RKO (cell line): ENCODE measurements around the gene CTXND2.
"Not testable (repeated sequence)": the region's sequence is repeated elsewhere in the genome, so short reads cannot be mapped to it uniquely, and the experiment has no call there.

Experiments
- DNase-seq: peaks from one replicate; pipeline ENCODE4 v3.0.0-alpha.2; 2016; ENCODE audit warnings: low spot score

The CTXND2 gene

GRCh38 chr1:150890033-150890416 lies 3.1 kb downstream of the CTXND2 start:
- DNase-seq = no peak

DNA sequence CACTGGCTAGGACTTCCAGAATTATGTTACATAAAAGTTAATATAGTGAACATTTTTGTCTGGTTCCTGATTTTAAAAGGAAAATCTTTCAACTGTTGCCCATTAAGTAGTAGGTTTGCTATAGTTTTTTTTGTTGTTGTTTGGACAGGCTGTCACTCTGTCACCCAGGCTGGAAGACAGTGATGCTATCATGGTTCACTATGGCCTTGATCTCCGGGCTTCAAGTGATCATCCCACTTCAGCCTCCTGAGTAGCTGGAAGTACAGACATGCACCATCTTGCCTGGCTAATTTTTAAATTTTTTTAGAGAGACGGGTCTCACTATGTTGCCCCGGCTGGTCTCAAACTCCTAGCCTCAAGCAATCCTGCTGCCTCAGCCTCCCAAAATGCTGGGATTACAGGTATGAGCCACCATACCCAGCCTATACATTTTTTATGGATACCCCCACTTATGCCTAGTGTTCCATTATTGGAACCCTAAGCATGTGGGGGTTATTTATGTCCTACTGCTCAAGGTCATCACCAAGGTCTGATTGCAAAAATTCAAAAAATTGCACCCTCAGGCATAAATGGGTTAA lies 6.5 kb downstream of the CTXND2 start:
- DNase-seq = no peak

GRCh38 chr1:150895618-150896017 lies 8.7 kb downstream of the CTXND2 start:
- DNase-seq = peak; percentile 86

- DNase-seq = not testable (repeated sequence)
Measured at GRCh38 chr1:150899795-150900194, 12.9 kb downstream of the CTXND2 start.

- no peak for DNase-seq
Measured at GRCh38 chr1:150902346-150902745, 15.4 kb downstream of the CTXND2 start.

- no peak for DNase-seq
Measured at GRCh38 chr1:150902751-150903150, 15.8 kb downstream of the CTXND2 start.

DNA sequence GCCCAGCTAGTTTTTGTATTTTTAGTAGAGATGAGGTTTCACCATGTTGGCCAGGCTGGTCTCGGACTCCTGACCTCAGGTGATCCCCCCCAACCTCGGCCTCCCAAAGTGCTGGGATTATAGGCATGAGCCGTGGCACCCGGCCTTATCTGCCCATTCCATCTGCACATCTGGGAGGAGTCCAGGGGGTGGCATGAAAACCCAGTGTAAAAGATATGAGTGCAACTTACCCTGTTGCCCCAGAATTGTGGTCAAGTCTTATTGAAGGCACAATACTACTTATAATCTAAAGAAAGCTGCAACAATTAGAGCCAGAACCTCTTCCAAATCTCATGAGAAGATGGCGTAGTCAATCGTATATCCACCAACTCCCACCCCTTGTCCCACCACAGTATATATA lies 18.4 kb downstream of the CTXND2 start:
- no peak for DNase-seq

DNA sequence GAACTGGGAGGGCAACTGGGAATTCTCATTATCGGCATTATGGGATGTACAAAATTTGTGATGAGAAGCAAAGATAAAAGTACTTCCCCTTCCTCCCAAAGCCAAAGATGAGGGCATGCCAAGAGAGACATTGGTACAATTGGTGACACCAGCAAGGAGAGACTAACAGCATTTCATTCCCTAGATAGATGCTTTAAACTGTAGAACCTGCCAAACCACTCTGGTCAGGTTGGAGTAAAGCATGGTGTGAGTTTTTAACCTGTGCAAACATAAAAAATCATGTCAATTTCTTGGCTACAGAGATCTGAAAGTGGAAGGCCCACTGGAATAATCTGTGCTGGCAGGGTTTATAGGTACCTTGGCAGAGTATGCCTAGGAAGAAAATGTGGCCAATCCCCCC lies 19.4 kb downstream of the CTXND2 start:
- no peak for DNase-seq

DNA sequence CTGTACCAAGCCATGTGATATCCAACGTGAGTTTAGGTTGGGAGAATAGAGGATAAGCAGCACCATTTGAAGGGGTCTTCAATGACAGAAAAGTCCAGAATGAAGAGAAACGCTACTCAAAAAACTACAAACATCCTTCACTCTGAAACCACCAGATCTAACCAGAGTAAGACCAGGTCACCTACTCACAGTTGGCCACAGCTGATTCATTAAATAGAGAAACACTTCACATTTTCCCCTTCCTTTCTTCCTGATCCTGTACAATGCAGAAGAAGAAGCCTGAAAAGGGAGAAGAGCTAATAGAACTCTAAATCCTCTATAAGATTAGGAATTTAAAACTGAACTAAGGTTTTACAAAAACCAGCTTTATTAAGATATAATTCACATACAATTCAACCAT lies 19.9 kb downstream of the CTXND2 start:
- DNase-seq = no peak

GRCh38 chr1:150909585-150910180 lies 22.7 kb downstream of the CTXND2 start:
- no peak for DNase-seq

GRCh38 chr1:150912623-150913022 lies 25.7 kb downstream of the CTXND2 start:
- no peak for DNase-seq

DNA sequence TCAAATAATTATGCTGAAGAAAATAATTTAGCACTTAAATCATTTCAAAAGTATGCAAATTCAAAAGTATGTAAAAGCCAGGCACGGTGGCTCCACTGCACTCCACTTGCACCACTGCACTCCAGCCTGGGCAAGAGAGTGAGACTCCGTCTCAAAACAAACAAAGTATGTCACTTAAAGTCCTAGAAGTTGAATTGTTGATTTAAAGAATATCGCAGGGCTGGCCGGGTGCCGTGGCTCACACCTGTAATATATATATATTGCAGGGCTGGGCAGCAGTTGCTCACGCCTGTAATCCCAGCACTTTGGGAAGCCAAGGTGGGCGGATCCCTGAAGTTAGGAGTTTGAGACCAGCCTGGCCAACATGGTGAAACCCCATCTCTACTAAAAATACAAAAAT lies 30.5 kb downstream of the CTXND2 start:
- DNase-seq = no peak

GRCh38 chr1:150922519-150922975 lies 35.6 kb downstream of the CTXND2 start:
- peak; percentile 97 for DNase-seq

- no peak for DNase-seq
Measured at GRCh38 chr1:150925080-150925479, 38.1 kb downstream of the CTXND2 start.

DNA sequence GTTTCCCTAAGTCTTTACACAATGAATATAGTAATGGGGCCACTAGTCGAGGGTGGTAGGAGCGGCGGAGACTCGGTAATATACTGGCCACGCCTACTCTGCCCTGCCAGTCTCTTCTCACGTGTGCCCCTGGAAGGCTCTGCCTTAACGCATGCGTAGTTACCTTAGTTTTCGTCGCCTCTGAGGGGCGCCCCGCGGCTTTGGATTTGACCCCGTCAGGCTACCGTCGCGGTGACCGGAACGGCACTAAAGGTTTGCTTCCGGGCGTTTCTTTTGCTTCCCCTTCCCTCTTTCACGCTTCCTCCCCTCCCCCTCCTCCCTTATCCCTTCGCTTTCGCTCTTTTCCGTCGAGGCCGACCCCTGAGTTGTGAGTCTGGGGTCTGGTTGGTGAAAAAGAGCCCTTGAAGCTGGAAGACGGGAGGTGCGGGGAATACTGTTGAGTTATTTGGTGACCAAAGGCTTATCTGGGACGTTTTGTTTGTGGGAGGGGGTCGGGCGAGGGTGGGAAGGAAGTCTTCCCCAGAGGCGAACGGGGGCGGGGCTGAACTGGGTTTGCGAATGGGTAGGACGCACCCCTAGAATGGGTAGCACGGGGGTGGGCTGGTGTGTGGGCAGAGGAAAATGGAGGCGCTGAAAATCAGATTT lies 39.3 kb downstream of the CTXND2 start, which contains the start of gene SETDB1:
Gene SETDB1, plus strand, starts transcription at position 267 of the 645 bp plus-strand sequence. CDS start 1,352 bp downstream, outside the sequence.
- DNase-seq = peak; percentile 99

DNA sequence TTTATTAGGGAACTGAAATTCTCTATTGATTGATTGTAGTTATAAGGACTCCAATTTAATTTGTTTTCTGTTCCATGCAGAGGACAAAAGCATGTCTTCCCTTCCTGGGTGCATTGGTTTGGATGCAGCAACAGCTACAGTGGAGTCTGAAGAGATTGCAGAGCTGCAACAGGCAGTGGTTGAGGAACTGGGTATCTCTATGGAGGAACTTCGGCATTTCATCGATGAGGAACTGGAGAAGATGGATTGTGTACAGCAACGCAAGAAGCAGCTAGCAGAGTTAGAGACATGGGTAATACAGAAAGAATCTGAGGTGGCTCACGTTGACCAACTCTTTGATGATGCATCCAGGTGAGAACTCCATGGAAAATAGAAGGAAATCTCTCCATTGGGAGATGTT lies 40.7 kb downstream of the CTXND2 start:
- DNase-seq = no peak

- DNase-seq = no peak
Measured at GRCh38 chr1:150928286-150928685, 41.4 kb downstream of the CTXND2 start.

GRCh38 chr1:150928775-150929174 lies 41.8 kb downstream of the CTXND2 start:
- DNase-seq = not testable (repeated sequence)

DNA sequence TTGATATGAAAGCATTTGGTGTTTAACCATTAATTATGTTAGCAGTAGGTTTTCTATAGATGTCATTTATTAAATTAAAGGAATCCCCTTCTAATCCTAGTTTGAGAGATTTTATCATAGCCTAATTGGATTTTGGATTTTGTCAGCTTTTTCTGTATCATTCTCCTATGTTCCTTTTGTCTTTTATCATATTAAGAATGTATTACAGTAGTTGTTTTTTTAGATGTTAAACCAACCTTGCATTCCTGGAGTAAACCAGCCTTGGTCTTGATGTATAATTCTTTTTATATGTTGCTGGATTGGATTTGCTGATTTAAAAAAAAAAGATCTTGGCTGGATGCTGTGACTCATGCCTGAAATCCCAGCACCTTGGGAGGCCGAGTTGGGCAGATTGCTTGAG lies 44.8 kb downstream of the CTXND2 start:
- peak; percentile 42 for DNase-seq

DNA sequence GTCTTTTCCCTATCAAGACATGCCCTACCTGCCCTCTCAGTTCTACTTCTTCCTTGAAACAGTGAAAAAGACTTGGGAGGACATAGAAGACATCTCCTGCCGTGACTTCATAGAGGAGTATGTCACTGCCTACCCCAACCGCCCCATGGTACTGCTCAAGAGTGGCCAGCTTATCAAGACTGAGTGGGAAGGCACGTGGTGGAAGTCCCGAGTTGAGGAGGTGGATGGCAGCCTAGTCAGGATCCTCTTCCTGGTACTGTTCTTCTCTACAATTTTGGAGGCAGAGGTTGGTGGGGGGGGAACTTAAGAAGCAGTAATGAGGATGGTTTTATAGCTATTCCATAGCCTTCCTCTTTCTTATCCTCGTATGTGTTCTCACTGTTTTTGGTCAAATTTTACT lies 57.9 kb downstream of the CTXND2 start:
- no peak for DNase-seq

DNA sequence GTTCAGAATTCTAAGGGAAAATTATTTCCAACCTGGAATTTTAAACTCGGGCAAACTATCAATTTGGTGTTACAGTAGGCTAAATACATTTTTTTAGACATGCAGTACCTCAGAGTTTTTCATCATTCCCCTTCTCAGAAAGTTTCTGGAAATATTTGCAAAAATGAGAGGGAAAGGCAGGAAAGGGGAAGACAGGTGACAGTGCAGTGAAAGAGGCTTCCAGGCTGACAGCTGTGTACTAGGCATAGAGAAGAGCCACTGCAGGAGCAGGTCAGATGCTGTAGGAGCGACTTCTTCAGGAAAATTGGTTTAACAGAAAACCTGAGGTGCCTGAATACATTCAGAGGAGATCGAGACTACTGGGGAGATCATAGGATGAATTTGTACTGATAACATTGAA lies 67.8 kb downstream of the CTXND2 start:
- no peak for DNase-seq

- DNase-seq = no peak
Measured at GRCh38 chr1:150955280-150955679, 68.3 kb downstream of the CTXND2 start.

DNA sequence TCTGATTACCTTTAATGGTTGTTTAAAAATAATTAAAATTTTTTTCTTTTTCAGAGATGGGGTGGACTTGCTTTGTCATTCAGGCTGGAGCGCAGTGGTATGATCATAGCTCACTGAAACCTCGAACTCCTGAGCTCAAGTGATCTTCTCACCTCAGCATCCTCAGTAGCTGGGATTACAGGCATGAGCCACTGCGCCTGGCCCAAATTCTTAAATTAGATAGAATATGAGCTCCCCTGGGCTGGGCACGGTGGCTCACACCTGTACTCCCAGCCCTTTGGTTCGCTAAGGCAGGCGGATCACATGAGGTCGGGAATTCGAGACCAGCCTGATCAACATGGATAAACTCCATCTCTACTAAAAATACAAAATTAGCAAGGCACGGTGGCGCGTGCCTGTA lies 70.7 kb downstream of the CTXND2 start:
- no peak for DNase-seq

- DNase-seq = no peak
Measured at GRCh38 chr1:150960646-150961045, 73.7 kb downstream of the CTXND2 start.
